HepG2 (cell line): ENCODE data around the gene CHEK2. TPM values are rescaled to one million over a fixed set of nuclear protein-coding genes. Genes with fewer than 3 reads are reported as not detected.
A peak's percentile ranks its signal among the peaks of the same experiment; 100 is the strongest.

Experiments
- ARID5B ChIP-seq: IDR thresholded peaks from 2 replicates; pipeline ENCODE4 v1.4.0; 2020; ENCODE audit warnings: mild to moderate bottlenecking, missing genetic modification reagents
- ATF7 ChIP-seq, 2 experiments: fragments of 450-650 bp in 1 of 2; sonication (generic) in 1 of 2; formaldehyde crosslinking in 1 of 2; IDR thresholded peaks; 2 replicates each; pipeline versions ENCODE4 v1.4.0 to v1.6.1; 2016 to 2020; ENCODE audit warnings: antibody characterized with exemption in 1 of 2, mild to moderate bottlenecking in 1 of 2, missing genetic modification reagents in 1 of 2
- BCL6 ChIP-seq: IDR thresholded peaks from 2 replicates; pipeline ENCODE4 v1.6.1; 2016; ENCODE audit warnings: missing genetic modification reagents, missing compliant biosample characterization
- CEBPG ChIP-seq: IDR thresholded peaks from 2 replicates; pipeline ENCODE4 v1.6.1; 2016
- CREM ChIP-seq, 2 experiments: sonication (generic) in 1 of 2; formaldehyde crosslinking in 1 of 2; IDR thresholded peaks; 2 replicates each; pipeline versions ENCODE4 v1.4.0 to v1.6.1; 2016 to 2020; ENCODE audit warnings: antibody characterized with exemption in 1 of 2, mild to moderate bottlenecking in 1 of 2, missing genetic modification reagents in 1 of 2
- EEA1 ChIP-seq: sonication (generic); formaldehyde crosslinking; IDR thresholded peaks from 2 replicates; pipeline ENCODE4 v1.5.1; 2020; ENCODE audit warnings: mild to moderate bottlenecking, missing genetic modification reagents, borderline replicate concordance
- FOXA1 ChIP-seq, 2 experiments: fragments of 450-650 bp in 1 of 2; sonication (generic) in 1 of 2; formaldehyde crosslinking in 1 of 2; IDR thresholded peaks; 2 replicates each; pipeline versions ENCODE4 v1.4.0 to v1.6.1; 2016 to 2020; ENCODE audit warnings: missing genetic modification reagents in 1 of 2
- FOXA3 ChIP-seq: IDR thresholded peaks from 2 replicates; pipeline ENCODE4 v1.6.1; 2016; ENCODE audit warnings: missing genetic modification reagents, missing compliant biosample characterization
- FOXJ3 ChIP-seq: sonication (generic); formaldehyde crosslinking; IDR thresholded peaks from 2 replicates; pipeline ENCODE4 v1.4.0; 2020; ENCODE audit warnings: missing genetic modification reagents, mild to moderate bottlenecking, borderline replicate concordance
- HDAC1 ChIP-seq: sonication (generic); formaldehyde crosslinking; IDR thresholded peaks from 2 replicates; pipeline ENCODE4 v1.5.1; 2020; ENCODE audit warnings: mild to moderate bottlenecking, missing genetic modification reagents
- HOXA5 ChIP-seq: sonication (generic); formaldehyde crosslinking; IDR thresholded peaks from 2 replicates; pipeline ENCODE4 v1.4.0; 2020; ENCODE audit warnings: missing genetic modification reagents
- ISX ChIP-seq: sonication (generic); formaldehyde crosslinking; conservative IDR thresholded peaks from 2 replicates; pipeline ENCODE4 v1.5.0; 2020; ENCODE audit warnings: missing genetic modification reagents
- MTF1 ChIP-seq: sonication (generic); formaldehyde crosslinking; IDR thresholded peaks from 2 replicates; pipeline ENCODE4 v1.5.0; 2020; ENCODE audit warnings: missing genetic modification reagents
- NR2F6 ChIP-seq, 2 experiments: IDR thresholded peaks; 2 replicates each; pipeline ENCODE4 v1.6.1; 2016; ENCODE audit warnings: antibody characterized with exemption in 1 of 2, mild to moderate bottlenecking in 1 of 2
- NRL ChIP-seq: sonication (generic); formaldehyde crosslinking; IDR thresholded peaks from 2 replicates; pipeline ENCODE4 v1.5.0; 2020; ENCODE audit warnings: missing genetic modification reagents, mild to moderate bottlenecking, moderate library complexity, borderline replicate concordance
- PAX8 ChIP-seq: sonication (generic); formaldehyde crosslinking; IDR thresholded peaks from 2 replicates; pipeline ENCODE4 v1.8.0; 2022; ENCODE audit warnings: mild to moderate bottlenecking, missing genetic modification reagents, borderline replicate concordance
- PHF21A ChIP-seq: sonication (generic); formaldehyde crosslinking; IDR thresholded peaks from 2 replicates; pipeline ENCODE4 v1.5.0; 2020; ENCODE audit warnings: mild to moderate bottlenecking, missing genetic modification reagents
- PHF5A ChIP-seq: IDR thresholded peaks from one replicate; pipeline ENCODE4 v1.6.1; 2018; ENCODE audit warnings: low read depth, missing genetic modification reagents; ENCODE audit not compliant: unreplicated experiment
- POGZ ChIP-seq: sonication (generic); formaldehyde crosslinking; IDR thresholded peaks from 2 replicates; pipeline ENCODE4 v1.4.0; 2020; ENCODE audit warnings: mild to moderate bottlenecking, missing genetic modification reagents
- ZNF331 ChIP-seq: sonication (generic); formaldehyde crosslinking; IDR thresholded peaks from 2 replicates; pipeline ENCODE4 v1.4.0; 2020; ENCODE audit warnings: missing genetic modification reagents
- polyA plus RNA-seq, 8 experiments: library from polyadenylated mRNA; depleted of rRNA in 3 of 8; stranded (reverse) in 7 of 8; unstranded in 1 of 8; fragments of >200 nt; fragmentation: Illumina TruSeq in 4 of 8; extraction: Trizol in 4 of 8; gene quantifications; 2 replicates each; pipeline versions ENCODE4 v1.2.1 to v1.2.3, GENCODE V29; 2011 to 2016; ENCODE audit warnings: low read depth in 4 of 8, missing spikeins in 1 of 8, mixed read lengths in 1 of 8; ENCODE audit not compliant: insufficient read depth in 1 of 8
- total RNA-seq, 5 experiments: library from RNA; depleted of rRNA; stranded (reverse); fragments of >200 nt; fragmentation: Illumina TruSeq; extraction: Trizol; gene quantifications; 2 replicates each; pipeline ENCODE4 v1.2.3, GENCODE V29; 2016; ENCODE audit warnings: low read depth in 1 of 5
- TF ChIP-seq, protein P1 (sequence below): IDR thresholded peaks from 2 replicates; pipeline ENCODE4 v1.6.1; 2018; ENCODE audit warnings: missing genetic modification reagents, mild to moderate bottlenecking, missing compliant biosample characterization
- TF ChIP-seq, protein P2 (sequence below): IDR thresholded peaks from 2 replicates; pipeline ENCODE4 v1.6.1; 2012; ENCODE audit warnings: low read depth, low read length, improper control_type of control experiment

CHEK2 gene
- total and polyA plus RNA-seq, 2 of the 13 experiments (the other 11 are each of a cell fraction or from before 2014, with no cell fraction given), result 27.0 to 40.5 TPM

DNA sequence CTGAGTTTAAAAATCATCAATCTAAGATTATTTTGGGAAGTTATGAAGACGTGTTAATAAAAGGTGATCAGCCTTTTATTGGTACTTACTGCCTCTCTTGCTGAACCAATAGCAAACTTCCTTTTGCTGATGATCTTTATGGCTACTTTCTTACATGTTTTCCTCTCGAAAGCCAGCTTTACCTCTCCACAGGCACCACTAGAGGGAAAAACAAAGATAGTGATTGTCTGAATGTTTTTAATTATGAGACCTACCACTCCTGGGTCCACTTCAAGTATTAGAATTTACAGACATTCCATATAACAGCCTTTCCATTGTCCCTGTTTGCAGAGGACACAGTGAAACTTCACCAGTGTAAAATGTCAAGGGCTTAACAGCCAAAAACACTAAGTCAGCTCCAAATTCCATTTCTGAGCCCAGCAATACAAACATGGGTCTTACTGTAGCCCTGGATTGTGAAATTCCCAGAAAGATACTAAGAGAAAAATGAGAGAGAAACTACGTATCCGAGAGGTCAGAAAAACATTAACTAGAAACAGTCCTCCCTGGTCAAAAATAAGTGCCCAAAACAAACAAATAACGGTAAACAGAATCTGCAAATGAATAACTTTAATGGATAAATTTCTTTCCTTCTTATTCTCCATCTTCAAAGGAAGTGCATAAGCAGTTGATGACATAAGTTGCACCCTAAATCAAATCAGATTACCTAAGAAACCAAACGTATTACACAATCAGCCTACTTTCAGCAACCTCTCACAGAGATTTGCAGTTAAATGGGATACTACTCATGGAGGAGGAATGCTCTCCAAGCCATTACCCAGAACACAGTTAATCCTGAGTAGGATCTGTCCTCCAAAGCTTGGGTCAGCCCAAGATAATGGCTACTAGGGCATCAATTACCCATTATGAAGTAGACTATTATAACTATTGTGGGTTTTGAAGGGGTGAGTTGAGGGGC is 29.5 kb downstream of the CHEK2 start (continued):
- TF ChIP-seq CREM (IDR thresholded peaks at IDR 0.05) (peak; percentile 65), CREM (CRISPR knock-in tag; IDR thresholded peaks at IDR 0.05) (no peak), NR2F6 (IDR thresholded peaks at IDR 0.05) (no peak), NR2F6 (CRISPR knock-in tag; IDR thresholded peaks at IDR 0.05) (peak; percentile 41; the same call in 1 of the 2 replicates), ATF7 (IDR thresholded peaks at IDR 0.05) (peak; percentile 40), ATF7 (CRISPR knock-in tag; IDR thresholded peaks at IDR 0.05) (no peak), MTF1 (CRISPR knock-in tag) (no peak), ISX (no peak), ARID5B (CRISPR knock-in tag) (peak; percentile 58), POGZ (CRISPR knock-in tag) (peak; percentile 39; the same call in 1 of the 2 replicates), EEA1 (CRISPR knock-in tag) (no peak), ZNF331 (CRISPR knock-in tag) (peak; percentile 31; the same call in 1 of the 2 replicates), PAX8 (CRISPR knock-in tag) (no peak), CEBPG (CRISPR knock-in tag) (peak; percentile 95), NRL (CRISPR knock-in tag) (no peak), FOXA1 (IDR thresholded peaks at IDR 0.05) (no peak), FOXA1 (CRISPR knock-in tag; IDR thresholded peaks at IDR 0.05) (peak; percentile 47; the same call in 1 of the 2 replicates), FOXJ3 (CRISPR knock-in tag) (peak; percentile 49; the same call in 1 of the 2 replicates), HDAC1 (peak; percentile 53), PHF5A (CRISPR knock-in tag) (peak; percentile 14), BCL6 (peak; percentile 34), PHF21A (CRISPR knock-in tag) (peak; percentile 84), HOXA5 (CRISPR knock-in tag) (no peak), FOXA3 (CRISPR knock-in tag) (peak; percentile 48; the same call in 1 of the 2 replicates)
- TF ChIP-seq, protein P1, sequence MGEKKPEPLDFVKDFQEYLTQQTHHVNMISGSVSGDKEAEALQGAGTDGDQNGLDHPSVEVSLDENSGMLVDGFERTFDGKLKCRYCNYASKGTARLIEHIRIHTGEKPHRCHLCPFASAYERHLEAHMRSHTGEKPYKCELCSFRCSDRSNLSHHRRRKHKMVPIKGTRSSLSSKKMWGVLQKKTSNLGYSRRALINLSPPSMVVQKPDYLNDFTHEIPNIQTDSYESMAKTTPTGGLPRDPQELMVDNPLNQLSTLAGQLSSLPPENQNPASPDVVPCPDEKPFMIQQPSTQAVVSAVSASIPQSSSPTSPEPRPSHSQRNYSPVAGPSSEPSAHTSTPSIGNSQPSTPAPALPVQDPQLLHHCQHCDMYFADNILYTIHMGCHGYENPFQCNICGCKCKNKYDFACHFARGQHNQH (CRISPR knock-in tag), result peak; percentile 67
- TF ChIP-seq, protein P2, sequence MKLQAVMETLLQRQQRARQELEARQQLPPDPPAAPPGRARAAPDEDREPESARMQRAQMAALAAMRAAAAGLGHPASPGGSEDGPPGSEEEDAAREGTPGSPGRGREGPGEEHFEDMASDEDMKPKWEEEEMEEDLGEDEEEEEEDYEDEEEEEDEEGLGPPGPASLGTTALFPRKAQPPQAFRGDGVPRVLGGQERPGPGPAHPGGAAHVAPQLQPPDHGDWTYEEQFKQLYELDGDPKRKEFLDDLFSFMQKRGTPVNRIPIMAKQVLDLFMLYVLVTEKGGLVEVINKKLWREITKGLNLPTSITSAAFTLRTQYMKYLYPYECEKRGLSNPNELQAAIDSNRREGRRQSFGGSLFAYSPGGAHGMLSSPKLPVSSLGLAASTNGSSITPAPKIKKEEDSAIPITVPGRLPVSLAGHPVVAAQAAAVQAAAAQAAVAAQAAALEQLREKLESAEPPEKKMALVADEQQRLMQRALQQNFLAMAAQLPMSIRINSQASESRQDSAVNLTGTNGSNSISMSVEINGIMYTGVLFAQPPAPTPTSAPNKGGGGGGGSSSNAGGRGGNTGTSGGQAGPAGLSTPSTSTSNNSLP, result peak; percentile 59
